Right ventricle myocardium superior (tissue), 1 donor: ENCODE results near the gene ARVCF. TPM values are rescaled to one million over a fixed set of nuclear protein-coding genes. Genes with fewer than 3 reads are reported as not detected.

Experiments
- ATAC-seq: fragments of 200-7000 bp; cut with Tn5 transposase; one replicate; pipeline ENCODE4 v1.9.1; 2020; ENCODE audit warnings: mild to moderate bottlenecking; ENCODE audit not compliant: poor library complexity
- DNase-seq: peaks from one replicate; pipeline ENCODE4 v3.0.0-alpha.2; 2020
- intact Hi-C: fragments of 100-400 bp; cut with DNase I; formaldehyde crosslinking; loops from one replicate; pipeline ENCODE4 v1.11.2; 2022
- long read RNA-seq: library from polyadenylated mRNA; unstranded; transcript quantifications from one replicate; pipeline ENCODE4 v2.0.0, GENCODE V29; 2021
- total RNA-seq: library from RNA; stranded (reverse); fragmentation: NEBNext Ultra II Directional; extraction: Animal tissue kit (Norgen Biotek cat#: 25700); gene quantifications from one replicate; pipeline ENCODE4 v1.2.1, GENCODE V29; 2021
- donor health status: DM: no; HTN: yes; CAD: no; lungs with severe emphysema.

ARVCF gene, protein sequence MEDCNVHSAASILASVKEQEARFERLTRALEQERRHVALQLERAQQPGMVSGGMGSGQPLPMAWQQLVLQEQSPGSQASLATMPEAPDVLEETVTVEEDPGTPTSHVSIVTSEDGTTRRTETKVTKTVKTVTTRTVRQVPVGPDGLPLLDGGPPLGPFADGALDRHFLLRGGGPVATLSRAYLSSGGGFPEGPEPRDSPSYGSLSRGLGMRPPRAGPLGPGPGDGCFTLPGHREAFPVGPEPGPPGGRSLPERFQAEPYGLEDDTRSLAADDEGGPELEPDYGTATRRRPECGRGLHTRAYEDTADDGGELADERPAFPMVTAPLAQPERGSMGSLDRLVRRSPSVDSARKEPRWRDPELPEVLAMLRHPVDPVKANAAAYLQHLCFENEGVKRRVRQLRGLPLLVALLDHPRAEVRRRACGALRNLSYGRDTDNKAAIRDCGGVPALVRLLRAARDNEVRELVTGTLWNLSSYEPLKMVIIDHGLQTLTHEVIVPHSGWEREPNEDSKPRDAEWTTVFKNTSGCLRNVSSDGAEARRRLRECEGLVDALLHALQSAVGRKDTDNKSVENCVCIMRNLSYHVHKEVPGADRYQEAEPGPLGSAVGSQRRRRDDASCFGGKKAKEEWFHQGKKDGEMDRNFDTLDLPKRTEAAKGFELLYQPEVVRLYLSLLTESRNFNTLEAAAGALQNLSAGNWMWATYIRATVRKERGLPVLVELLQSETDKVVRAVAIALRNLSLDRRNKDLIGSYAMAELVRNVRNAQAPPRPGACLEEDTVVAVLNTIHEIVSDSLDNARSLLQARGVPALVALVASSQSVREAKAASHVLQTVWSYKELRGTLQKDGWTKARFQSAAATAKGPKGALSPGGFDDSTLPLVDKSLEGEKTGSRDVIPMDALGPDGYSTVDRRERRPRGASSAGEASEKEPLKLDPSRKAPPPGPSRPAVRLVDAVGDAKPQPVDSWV
- total RNA-seq: 31.4 TPM
- long read RNA-seq, transcript ARVCF-211 (12 exons, 2,549 nt): major isoform, 5 of 131 reads
- long read RNA-seq, partial matches to known transcripts: 24 of 131 reads
- long read RNA-seq, other reads (novel, unspliced or antisense): 102 of 131 reads

DNA sequence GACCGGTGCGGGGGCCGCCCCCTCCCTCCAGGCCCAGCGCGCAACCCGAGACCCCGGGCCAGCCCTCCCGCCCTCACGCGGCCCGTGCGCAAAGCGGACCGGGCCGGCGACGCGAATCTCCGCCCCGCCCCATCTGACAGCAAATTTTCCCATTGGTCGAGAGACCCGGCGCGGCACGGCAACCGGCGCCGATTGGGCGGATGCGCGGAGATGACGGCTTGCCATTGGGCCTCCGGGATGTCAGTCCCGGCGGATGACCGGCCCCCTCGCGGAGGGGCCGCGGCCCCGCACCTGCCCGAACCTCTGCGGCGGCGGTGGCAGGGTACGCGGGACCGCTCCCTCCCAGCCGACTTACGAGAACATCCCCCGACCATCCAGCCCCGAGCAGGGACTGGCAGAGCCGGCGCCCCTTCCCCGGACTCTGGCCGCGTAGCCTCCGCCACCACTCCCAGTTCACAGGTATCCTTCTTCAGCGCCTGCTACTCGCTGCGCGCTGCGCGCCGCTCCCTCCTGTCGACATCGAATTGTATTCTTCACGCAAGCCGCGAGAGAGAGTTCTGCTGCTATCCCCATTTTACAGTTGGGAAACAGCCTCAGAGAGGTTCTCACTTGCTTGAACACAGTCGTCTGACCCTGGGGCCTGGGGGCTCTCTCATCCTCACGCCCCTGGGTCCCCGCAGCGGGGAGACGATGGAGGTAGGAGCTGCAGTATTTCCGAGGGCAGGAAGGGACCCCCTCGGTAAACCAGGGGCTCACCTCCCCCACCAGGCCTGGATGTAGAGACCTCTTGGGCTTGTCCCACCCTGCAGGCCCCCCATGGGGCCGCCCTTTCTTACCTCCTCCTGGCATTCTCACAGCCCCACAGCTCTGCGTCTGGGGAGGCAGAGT is at the start of gene ARVCF:
TSS of gene ARVCF (minus strand) at position 90 of the 888 bp plus-strand sequence. CDS start 26,029 bp downstream, outside the sequence.
- DNase-seq (peak; percentile 95), ATAC-seq (peak; percentile 74)
- intact Hi-C loops: no loop called here

DNA sequence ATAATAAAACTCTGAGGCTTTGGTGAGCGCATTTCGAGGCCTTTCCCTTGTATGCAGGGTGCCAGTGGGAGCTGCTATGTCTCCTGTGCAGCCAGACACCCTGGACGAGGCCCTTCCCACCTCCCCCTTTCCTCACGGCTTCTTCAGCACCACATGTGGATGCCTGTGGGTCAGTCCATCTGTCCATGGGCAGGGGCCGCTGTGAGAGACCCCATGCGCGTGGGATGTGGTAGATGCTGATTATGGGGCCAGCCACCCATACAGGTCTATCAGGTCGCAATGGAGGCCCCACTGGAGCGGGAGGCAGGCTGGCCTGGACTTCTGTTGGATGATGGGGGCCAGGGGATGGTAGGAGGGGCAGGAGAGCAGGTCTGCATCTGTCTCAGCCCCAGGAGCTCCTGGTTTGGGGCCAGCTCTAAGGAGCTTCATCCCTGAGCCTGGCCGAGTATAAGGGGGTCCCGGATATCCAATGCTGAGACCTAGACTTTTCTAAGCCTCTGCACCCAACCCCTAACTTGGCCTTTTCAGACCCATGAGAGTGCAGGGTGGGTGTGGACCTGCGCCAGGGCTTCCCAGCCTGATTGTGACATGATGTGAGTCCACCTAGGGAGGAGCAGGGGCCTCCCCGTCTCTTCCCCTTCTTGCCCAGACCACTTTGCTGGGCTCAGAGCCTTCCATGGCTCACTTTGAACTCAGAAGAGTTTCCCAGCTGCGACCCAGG is 49.4 kb upstream of the ARVCF start:
- DNase-seq: no peak
- no peak for ATAC-seq
- intact Hi-C loops: no loop called here

DNA sequence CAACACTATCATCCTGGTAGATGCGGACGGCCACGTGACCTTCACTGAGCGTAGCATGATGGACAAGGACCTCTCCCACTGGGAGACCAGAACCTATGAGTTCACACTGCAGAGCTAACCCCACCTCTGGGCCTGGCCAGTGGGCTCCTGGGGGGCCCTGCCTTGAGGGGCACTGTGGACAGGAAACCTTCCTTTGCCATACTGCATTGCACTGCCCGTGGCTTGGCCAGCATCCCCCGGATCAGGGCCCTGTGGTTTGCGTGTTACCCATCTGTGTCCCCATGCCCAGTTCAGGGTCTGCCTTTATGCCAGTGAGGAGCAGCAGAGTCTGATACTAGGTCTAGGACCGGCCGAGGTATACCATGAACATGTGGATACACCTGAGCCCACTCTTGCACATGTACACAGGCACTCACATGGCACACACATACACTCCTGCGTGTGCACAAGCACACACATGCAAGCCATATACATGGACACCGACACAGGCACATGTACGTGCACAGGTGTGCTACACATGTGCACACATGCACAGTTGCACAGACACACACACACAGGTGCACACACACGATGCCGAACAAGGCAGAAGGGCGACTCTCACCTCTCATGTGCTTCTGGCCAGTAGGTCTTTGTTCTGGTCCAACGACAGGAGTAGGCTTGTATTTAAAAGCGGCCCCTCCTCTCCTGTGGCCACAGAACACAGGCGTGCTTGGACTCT is 48.1 kb upstream of the ARVCF start:
- ATAC-seq (no peak), DNase-seq (no peak)
- intact Hi-C loops: no loop called here

DNA sequence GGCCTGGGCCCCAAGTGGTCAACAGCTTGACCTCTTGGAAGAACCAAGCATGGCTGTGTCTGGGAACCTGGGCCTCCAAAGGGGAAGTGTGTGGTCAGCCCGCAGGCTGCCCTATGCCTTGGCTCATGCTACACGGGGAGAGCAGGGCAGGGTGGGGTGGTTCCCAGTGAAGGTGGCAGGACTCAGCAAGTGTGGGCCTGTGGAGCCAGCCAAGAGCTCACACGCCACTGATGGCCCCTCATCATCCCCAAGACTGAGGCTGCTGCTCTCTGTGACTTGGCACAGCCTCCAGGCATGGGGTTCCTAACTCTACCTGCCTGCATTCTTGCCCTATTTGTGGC is 47.5 kb upstream of the ARVCF start:
- intact Hi-C loops: no loop called here
- no peak for ATAC-seq
- DNase-seq: no peak

- intact Hi-C loops: no loop called here
- DNase-seq: no peak
- no peak for ATAC-seq
Measured at GRCh38 chr22:20063271-20064139, 46.9 kb upstream of the ARVCF start.

GRCh38 chr22:20062766-20063083 is 46.1 kb upstream of the ARVCF start:
- no peak for ATAC-seq
- intact Hi-C loops: no loop called here

GRCh38 chr22:20062043-20062765 is 45.6 kb upstream of the ARVCF start:
- ATAC-seq (no peak), DNase-seq (no peak)
- intact Hi-C loops: no loop called here

More at GRCh38 chr22:20062766-20063083, 46.1 kb upstream of the ARVCF start:
- no peak for DNase-seq

DNA sequence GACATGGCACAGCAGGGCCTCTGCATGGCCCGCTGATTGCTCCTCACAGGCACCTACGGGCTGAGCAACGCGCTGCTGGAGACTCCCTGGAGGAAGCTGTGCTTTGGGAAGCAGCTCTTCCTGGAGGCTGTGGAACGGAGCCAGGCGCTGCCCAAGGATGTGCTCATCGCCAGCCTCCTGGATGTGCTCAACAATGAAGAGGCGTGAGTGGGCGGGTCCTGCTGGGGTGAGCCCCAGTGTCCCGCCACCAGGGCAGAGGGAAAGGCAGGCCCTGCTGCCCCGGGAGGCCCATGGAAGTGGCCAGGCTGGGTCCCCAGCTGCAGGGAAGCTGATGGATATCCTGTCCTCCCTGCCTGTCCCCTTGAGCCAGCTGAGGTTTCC is 44.8 kb upstream of the ARVCF start:
- DNase-seq: no peak

DNA sequence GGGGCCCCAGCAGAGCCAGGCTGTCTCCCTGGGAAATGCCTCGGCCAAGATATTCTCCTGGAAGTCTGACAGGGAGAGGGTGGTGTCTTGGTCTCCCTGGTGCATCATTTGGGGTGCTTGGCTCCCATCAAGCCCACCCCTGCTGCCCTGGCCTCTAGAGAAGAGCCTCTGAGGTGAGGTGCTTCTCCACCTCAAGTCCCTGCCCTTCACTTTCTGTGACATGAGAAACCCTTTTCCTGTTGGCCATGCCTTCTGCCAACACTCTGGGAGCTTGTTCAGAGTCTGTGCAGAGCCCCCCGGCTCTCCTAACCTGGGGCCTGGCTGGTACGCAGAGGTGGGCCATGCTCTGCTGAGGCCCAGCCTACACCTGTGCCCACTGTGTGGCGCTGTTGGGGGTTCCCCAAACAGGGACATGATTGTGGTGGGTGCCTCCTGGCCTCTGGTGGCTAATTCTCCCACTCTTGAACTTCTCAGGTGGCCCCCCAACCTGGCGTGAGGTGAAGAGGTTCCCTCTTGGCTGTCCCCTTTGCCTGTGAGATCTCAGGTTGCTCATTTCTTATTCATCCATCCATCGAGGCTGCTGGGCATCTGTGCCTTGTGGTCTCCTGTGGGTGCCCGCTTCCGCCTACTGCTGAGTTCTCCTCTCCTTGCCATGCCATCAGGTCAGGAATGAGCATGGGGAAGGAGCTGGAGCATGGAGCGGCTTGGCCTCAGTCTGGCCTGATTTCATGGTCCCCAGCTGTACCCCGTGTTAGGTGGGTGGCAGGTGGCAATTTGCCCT is 44.3 kb upstream of the ARVCF start:
- no peak for ATAC-seq
- no peak for DNase-seq
- intact Hi-C loops: no loop called here

More for the DNA sequence above, 44.8 kb upstream of the ARVCF start:
- intact Hi-C loops: no loop called here
- ATAC-seq: peak; percentile 14

GRCh38 chr22:20058989-20059770 is 42.6 kb upstream of the ARVCF start:
- DNase-seq (no peak), ATAC-seq (no peak)
- intact Hi-C loops: no loop called here

GRCh38 chr22:20057596-20058268 is 41.1 kb upstream of the ARVCF start:
- no peak for ATAC-seq
- DNase-seq: no peak
- intact Hi-C loops: no loop called here

- intact Hi-C loops: no loop called here
Measured at GRCh38 chr22:20056696-20057386, 40.2 kb upstream of the ARVCF start.

GRCh38 chr22:20056161-20056560 is 39.5 kb upstream of the ARVCF start:
- intact Hi-C loops: no loop called here
- ATAC-seq: no peak
- no peak for DNase-seq

More at GRCh38 chr22:20056696-20057386, 40.2 kb upstream of the ARVCF start:
- DNase-seq: no peak
- ATAC-seq: no peak
